COLO668 (cell line): Measurements from ENCODE around the gene TAF11L5.
"Not testable (repeated sequence)": the region's sequence is repeated elsewhere in the genome, so short reads cannot be mapped to it uniquely, and the experiment has no call there.

Source experiments
- DNase-seq: peaks from one replicate; lab custom pipeline; 2025; ENCODE audit not compliant: unreplicated experiment; lab: John Stamatoyannopoulos, UW

The TAF11L5 gene

DNA sequence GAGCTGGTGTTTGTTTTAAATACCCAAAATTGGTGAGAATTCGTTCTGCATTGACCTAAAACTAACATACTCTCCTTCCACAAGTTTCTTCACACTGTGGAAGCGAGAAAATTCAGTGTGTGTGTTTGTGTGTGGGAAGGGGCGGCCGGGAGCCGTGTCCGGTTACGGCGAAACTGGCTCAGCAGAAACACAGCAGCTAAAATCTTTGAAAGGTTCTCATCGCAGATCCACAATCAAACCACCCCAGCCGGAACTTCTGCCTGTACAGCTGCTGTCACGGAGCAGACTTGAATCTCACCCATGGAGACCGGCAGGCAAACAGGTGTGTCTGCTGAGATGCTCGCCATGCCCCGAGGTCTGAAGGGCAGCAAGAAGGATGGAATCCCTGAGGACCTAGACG is at the start of gene TAF11L5:
TSS of gene TAF11L5 (plus strand) at position 301 of the 400 bp plus-strand sequence.
- DNase-seq = not testable (repeated sequence)

DNA sequence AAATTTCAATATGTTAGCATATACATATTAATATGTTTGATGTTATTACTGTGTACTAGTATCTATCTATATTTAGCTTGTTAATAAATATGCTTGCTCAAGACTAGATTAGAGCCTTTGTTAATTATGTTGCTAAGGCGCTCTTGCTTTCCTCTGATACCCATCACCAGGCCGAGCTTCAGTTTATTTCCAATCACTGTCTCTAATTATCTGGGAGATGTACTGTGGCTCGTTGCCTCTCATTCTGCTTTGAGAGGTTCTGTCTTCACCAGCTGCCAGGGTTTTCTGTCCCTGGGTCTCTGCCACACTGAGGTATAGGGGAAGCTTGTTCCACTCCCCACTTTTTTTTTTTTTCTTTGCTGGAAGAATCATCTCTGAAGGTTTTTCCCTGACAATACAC is 48.0 kb upstream of the TAF11L5 start:
- no peak for DNase-seq

DNA sequence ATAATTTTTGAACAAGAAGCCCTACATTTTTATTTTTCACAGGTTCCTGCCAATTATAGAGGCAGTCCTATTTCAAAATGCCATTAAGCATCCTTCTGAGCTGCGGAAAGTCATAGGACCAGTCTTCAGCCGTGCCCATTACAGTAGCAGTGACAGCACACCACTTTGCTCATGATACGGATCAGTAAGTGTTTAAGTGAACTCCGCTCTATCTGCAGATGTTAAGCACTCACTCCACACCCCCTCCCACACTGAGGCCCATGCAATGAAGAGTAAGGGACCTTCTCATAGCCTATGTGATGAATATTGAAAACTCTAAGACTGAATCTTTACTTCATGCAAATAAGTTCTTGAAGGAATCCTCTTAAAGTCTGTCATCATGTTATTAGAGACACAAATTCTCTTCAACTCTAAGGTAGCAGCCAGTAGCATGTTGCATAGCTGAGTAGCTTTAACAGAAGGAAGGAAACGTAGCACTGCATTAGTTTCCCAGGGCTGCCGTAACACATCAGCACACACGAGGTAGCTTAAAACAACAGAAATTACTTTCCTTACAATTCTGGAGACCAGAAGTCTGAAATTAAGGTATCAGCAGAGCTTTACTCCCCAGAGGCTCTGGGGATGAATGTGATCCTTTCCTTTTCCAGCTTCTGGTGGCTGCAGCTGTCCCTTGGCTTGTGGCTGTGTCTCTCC is 47.3 kb upstream of the TAF11L5 start:
- DNase-seq = no peak

DNA sequence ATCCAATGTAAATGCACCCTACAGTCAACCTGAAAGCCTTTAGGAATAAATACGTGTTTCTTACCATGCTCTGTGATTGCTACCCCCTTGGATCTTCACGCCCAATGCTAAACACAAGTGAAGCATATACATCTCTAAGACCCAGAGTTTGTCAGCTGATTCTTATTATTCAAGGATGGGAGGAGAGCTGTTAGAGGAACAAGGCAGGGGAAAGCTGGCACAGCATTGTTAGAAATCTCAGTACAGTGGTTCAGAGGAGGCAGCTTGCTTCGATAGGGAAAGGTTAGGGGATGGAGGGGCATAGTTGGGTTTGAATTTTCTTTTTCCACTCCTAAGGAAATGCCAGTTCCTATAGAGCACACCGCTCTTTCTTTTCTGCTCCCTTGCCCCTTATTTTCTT is 43.7 kb upstream of the TAF11L5 start:
- DNase-seq = no peak

DNA sequence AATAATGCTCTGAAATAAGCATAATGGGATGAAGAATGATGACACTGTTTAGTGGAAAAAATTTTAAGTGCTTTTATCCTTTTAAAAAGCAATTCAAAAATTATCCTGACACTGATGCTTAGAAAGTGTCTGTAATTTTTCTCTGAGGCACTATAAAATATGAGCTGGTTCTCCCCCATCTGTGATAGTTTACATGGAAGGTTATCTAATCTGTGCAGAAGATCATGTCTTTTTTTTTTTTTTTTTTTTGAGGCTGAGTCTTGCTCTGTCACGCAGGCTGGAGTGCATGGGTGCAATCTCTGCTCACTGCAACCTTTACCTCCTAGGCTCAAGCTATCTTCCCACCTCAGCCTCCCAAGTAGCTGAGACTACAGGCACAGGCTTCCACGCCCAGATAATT is 42.2 kb upstream of the TAF11L5 start:
- DNase-seq = no peak

DNA sequence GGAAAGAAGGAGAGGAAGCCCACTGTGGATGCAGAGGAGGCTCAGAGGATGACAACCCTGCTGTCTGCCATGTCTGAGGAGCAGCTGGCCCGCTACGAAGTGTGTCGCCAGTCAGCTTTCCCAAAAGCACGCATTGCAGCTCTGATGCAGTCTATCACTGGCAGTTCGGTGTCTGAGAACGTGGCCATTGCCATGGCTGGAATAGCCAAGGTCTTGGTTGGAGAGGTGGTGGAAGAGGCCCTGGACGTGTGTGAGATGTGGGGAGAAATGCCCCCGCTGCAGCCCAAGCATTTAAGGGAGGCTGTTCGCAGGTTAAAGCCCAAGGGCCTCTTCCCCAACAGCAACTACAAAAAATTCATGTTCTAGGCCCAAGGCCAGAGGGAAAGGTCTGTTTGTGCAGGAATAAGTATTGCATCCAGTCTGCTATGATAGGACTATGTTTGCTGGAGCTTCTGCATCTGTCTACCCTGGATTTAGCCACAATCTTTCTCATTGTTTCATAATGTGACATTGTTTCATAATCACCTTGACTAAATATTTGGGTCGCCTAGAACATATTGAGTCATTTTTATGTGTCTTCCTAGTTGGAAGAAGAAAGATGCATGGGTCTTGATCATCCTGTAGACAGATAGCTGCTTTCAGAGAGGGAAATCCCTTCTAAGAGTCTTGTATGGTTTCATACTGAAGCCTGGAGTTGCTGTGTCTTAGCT is 38.4 kb upstream of the TAF11L5 start:
- not testable (repeated sequence) for DNase-seq

DNA sequence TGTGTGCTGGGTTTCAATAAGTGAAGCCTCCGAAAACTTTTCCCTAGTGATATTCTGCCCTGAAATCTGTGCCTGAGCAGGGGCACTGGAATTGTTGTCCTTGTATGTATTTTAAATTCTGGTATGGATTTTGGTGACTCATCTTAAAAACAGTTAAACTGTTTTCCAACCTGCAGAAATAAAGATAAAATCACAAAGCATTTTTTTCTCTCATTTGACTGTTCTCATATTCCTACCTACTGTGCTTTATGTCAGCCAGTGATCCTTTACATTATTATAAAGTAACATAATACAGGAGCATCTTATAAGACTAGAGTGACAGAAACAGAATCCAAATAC is 37.9 kb upstream of the TAF11L5 start:
- DNase-seq = no peak

DNA sequence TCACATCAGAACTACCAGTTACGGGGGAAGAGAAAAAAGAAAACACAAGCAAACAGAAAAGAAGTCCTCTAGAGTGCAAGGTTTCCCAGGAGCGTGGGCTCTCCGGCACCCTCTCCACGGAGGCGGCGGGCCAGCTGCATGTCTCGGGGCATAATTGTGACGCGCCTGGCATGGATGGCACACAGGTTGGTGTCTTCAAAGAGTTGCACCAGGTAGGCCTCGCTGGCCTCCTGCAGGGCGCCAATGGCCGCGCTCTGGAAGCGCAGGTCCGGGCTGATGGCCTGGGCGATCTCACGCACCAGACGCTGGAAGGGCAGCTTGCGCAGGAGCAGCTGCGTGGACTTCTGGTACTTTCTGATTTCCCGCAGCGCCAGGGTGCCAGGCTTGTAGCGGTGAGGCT is 33.8 kb upstream of the TAF11L5 start:
- DNase-seq = not testable (repeated sequence)

DNA sequence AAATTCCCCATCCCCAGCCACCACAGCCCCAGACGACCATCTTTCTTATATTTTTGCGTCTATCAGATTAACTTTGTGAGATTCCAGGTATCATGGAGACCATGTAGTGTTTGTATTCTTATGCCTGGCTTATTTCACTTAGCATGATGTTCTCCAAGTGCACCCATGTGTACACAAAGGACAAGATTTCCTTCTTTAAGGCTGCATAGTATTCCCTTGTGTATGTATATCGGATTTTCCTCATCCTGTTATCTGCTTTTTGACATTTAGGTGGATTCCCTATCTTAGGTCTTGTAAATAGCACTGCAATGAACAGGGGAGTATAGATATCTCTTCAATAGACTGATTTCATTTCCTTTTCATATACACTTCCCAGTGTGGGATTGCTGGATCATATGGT is 32.3 kb upstream of the TAF11L5 start:
- DNase-seq = no peak

DNA sequence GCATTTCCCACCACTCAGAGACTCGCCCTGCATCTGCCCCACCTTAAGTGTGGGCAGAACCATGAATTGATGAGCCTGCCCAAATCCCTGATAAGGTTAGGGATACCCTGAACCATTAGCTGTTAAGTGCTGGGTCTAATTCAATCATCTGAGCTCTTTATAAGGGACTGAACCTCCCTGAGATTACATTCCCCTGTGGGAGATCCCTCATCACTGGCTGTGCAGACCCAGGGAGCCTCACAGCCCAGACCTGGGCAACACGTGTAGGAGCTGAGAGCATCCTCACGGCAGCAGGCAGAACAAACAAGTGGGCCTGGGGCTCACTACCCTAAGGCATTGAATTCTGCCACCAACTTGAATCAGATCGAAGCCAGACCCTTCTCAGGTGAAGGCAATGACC is 27.6 kb upstream of the TAF11L5 start:
- DNase-seq = no peak

DNA sequence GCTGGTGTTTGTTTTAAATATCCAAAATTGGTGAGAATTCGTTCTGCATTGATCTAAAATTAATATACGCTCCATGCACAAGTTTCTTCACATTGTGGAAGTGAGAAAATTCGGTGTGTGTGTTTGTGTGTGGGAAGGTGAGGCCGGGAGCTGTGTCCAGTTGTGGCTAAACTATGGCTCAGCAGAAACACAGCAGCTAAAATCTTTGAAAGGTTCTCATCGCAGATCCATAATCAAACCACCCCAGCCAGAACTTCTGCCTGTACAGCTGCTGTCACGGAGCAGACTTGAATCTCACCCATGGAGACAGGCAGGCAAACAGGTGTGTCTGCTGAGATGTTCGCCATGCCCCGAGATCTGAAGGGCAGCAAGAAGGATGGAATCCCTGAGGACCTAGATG is 27.1 kb upstream of the TAF11L5 start, which contains the start of gene TAF11L2:
TSS of gene TAF11L2 (plus strand) at position 301 of the 400 bp plus-strand sequence.
- DNase-seq = not testable (repeated sequence)

DNA sequence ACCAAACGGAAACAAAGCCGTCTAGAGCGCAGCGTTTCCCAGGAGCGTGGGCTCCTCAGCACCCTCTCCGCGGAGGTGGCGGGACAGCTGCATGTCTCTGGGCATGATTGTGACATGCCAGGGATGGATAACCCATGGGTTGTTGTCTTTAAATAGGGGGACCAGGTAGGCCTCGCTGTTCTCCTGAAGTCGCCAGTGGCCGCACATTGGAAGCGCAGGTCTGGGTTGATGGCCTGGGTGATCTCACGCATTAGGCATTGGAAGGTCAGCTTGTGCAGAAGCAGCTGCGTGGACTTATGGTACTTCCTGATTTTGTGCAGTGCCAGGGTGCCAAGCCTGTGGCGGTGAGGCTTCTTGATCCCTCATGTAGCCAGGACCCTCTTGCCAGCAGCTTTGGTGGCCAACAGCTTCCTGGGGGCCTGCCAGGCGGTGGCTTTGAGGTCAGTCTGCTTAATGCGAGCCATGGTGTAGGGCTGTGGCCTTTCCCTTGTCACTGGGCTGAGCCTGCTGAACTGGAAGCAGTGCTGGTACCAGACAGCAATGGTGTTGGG is 13.2 kb upstream of the TAF11L5 start:
- no peak for DNase-seq

DNA sequence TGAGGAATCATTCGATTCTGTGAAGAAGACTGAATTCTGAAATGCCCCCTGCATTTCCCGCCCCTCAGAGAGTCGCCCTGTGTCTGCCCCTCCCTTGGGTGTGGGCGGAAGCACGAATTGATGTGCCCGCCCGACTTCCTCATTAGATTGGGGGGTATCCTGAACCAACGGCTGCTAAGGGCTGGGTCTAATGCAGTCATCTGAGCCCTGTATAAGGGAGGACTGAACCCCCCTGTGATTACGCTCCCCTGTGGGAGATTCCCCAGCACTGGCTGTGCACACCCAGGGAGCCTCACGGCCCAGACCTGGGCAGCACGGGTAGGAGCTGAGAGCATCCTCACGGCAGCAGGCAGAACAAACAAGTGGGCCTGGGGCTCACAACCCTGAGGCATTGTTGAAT is 7.5 kb upstream of the TAF11L5 start:
- not testable (repeated sequence) for DNase-seq

DNA sequence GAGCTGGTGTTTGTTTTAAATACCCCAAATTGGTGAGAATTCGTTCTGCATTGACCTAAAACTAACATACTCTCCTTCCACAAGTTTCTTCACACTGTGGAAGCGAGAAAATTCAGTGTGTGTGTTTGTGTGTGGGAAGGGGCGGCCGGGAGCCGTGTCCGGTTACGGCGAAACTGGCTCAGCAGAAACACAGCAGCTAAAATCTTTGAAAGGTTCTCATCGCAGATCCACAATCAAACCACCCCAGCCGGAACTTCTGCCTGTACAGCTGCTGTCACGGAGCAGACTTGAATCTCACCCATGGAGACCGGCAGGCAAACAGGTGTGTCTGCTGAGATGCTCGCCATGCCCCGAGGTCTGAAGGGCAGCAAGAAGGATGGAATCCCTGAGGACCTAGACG is 7.0 kb upstream of the TAF11L5 start, which contains the start of gene TAF11L3:
TSS of gene TAF11L3 (plus strand) at position 301 of the 400 bp plus-strand sequence.
- not testable (repeated sequence) for DNase-seq

DNA sequence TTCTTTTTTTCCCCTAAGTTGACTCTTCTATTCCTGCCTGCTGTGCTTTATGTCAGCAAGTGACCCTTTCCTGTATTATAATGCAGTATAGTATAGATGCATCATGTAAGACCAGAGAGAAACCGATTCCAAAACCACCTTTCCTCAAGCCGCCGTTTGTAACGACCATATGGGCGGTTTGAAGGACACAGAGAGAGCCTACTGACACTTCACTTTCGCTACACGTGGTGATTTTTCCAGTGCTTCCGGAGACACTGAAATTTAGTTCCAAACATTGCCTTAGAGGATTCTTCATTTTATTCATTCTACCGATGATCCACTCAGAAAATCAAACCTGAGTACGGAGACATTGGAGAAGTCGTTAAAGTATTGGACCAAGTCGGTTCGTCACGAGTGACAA is 5.5 kb upstream of the TAF11L5 start:
- not testable (repeated sequence) for DNase-seq

DNA sequence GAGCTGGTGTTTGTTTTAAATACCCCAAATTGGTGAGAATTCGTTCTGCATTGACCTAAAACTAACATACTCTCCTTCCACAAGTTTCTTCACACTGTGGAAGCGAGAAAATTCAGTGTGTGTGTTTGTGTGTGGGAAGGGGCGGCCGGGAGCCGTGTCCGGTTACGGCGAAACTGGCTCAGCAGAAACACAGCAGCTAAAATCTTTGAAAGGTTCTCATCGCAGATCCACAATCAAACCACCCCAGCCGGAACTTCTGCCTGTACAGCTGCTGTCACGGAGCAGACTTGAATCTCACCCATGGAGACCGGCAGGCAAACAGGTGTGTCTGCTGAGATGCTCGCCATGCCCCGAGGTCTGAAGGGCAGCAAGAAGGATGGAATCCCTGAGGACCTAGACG is 3.5 kb upstream of the TAF11L5 start, which contains the start of gene TAF11L4:
TSS of gene TAF11L4 (plus strand) at position 301 of the 400 bp plus-strand sequence.
- DNase-seq = not testable (repeated sequence)

DNA sequence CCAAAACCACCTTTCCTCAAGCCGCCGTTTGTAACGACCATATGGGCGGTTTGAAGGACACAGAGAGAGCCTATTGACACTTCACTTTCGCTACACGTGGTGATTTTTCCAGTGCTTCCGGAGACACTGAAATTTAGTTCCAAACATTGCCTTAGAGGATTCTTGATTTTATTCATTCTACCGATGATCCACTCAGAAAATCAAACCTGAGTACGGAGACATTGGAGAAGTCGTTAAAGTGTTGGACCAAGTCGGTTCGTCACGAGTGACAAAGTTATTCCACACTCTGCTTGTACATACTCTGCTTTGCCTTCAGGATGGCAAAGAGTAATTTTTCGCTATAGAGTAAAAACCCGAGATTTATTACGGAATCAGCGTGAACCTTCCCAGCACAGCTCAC is 1.5 kb downstream of the TAF11L5 start:
- not testable (repeated sequence) for DNase-seq

DNA sequence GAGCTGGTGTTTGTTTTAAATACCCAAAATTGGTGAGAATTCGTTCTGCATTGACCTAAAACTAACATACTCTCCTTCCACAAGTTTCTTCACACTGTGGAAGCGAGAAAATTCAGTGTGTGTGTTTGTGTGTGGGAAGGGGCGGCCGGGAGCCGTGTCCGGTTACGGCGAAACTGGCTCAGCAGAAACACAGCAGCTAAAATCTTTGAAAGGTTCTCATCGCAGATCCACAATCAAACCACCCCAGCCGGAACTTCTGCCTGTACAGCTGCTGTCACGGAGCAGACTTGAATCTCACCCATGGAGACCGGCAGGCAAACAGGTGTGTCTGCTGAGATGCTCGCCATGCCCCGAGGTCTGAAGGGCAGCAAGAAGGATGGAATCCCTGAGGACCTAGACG is 3.3 kb downstream of the TAF11L5 start, which contains the start of gene TAF11L6:
TSS of gene TAF11L6 (plus strand) at position 301 of the 400 bp plus-strand sequence.
- DNase-seq = not testable (repeated sequence)
